HG03135 (cell line): ENCODE data around the gene DENND1A.

Experiments
- ATAC-seq: cut with Tn5 transposase; IDR thresholded peaks from one replicate; pipeline ENCODE4 v1.9.1; 2021; ENCODE audit warnings: mild to moderate bottlenecking, moderate library complexity; ENCODE audit not compliant: unreplicated experiment

Gene DENND1A

DNA sequence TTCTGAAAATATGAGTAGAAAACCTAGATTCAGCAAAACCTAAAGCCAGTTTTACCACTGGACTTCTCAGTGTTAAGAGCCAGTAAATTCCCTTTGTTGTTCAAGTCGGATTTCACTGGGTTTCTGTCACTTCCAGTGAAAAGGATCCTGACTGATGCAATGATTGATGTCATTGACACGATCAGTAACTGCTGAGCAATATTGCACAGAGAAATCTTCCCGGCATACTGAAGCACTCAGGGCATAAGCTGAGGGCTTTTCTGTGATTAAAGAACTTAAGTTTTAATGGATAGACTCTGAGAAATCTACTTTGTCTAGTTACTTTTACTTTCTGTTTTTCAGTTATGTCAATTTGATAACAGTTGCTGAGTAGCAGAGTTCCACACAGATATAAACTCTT, 61.9 kb downstream of the DENND1A start:
- no peak for ATAC-seq

DNA sequence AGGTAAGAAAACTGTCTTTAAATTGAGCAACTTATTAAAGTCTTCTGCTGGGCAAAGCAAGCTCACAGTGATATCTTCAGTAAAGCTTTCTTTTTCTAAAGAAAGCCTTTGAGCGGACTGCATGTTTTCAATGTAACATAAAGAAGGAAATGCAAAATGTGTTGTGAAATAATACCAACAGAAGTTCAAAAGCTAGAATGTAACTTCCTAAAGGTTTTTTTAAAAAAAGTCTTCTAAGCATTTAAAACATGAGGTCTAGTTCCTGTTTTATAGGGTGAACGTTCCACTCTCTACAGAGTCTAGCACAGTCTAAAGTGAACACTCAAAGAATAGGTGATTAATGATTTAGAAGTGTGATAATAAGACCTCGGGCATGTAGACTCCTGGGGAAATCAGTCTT, 62.9 kb downstream of the DENND1A start:
- ATAC-seq = no peak

DNA sequence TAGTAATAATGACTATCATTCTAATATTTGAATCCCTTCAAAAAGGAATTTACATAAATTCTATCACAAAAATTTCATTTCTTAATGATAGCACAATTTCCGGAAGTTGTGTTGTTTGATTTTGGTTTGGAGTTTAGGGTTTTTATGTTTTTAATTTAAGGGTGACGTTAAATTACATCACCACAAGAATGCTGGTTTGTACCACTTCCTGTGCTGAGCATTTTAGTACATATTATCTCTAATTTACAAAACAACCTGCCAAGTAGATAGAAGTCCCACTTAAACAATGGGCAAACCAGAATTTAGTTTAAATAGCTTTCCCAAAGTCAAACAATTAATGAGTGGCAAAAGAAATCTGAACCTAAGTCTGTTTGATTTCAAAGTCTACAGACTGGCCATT, 63.4 kb downstream of the DENND1A start:
- no peak for ATAC-seq

DNA sequence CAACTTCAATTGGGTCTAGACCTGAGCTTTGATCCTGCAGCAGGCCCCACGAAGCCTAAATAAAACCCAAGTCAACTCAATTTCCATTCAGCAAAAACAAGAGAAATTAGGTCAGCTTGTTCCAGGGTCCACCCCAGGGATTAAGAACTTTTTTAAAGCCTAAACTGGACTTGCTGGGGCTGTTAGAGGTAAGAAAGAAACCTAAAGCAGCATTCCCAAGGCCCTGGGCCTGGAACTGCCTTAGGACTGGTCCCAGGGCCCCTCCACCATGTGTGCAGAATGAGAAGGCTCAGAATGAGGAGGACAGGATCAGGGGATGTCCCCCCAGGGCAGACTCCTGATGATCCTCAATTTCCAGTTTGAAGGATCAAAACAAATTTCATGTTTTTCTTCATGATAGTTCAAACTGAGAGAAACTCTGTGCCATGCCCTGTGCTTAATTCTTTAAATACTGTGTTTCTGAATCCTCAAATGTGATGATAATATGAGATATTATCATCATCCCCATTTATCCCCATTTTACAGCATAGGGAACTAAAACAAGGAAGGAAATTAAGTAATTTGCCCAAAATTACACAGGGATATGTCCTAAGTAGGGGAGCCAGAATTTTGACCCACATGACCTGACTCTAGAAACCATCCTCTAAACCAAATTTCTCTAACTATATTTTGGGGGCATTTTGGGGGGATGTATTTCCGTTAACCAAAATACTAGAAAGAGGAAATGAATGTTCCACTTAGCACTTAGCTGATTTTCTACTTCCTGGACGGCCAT, 64.5 kb downstream of the DENND1A start:
- no peak for ATAC-seq

DNA sequence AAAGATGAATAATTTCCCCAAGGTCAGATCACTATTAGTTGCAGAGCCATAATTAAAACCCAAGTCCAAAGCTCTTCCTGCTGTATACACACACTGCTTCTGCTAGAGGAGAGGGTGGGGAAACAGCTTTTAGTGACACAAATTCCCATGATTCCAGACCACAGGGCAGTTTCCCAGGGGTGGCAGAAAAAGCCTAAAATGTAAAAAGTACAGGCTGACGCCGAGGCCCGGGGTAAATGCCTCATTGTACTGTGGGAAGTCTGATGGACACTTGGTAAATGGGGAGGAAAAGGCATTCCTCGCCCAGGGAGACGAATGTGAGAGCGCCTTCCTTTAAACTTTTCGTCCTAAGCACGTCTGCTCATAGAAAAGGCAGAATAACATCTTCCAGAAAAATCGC, 65.7 kb downstream of the DENND1A start:
- no peak for ATAC-seq

DNA sequence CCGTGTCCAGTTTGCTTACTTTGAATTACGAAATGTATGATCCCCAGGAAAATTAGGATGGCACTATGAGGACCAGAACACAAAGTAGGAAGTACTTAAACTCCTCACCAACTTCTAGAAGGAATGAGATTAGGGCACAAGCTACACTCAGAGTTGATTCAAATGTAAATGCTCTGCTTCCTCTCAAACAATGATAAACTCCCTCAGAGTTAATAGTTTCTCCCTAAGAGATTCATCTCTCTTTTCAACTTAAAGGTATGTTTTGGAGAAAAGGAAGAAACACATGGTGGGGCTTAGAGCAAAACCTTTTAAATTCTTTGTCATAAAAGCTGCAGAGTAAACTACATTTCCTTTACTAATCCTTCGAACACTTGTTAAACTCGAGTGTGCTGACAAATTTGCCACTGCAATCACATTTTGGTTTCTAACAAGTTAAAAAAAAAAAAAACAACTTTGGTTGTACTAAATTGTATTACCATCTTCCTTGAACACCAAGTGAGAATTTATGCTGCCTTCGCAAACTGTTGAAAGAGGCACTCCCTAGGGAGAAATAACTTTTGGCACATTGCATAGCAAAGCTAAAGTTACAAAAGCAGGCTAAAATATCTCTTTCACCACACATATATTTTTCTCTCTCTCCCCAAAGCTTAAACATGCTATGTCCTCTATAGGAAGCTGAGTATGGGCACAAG, 66.6 kb downstream of the DENND1A start:
- ATAC-seq = no peak

DNA sequence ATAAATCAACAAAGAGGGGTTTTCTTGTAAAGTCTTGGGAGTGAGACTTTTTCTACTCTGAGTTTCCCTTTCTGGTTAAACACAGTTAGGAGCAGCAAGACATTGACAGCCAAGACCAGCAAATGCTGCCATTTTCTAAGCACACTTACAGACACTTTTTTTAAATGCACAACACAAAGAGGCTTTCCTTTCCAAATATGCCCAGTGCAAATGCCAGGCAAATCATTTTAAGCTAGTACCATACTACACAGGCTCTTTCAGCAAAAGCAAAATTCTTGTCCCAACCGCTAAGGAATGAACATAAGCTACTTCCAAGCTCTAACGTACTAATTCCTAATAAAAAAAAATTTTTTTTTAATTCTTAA, 68.2 kb downstream of the DENND1A start:
- ATAC-seq = no peak

DNA sequence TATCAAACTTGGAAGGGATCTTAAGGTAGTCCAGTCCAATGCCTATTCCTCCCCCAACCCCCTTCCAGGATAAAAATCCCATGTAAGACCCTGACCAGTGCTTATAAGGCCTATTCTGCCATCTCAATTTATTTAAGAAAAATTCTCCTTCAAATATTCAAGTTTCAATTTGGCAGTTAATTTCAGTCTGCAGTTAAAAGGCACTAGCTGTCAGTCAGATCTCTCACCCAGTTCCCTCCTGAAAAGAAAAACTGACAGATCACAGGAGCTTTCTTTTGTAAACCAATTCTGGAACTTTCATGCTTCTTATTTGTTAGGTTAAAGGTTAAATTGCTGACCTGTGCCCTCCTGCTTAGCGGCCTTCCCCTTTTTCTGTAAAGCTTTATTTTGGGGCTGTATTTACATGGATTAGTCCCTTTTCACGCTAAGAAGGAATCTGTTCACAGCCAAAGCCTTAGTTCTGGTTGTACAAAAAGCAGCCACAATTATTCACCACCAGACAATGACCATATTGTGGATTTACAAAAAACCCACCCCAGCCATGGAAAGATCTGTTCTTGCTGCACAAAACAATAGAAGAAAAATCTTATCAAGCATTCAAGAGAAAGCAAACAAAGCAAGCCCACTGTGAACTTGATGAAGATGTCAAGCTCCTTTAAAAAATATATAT, 68.7 kb downstream of the DENND1A start:
- ATAC-seq = no peak

DNA sequence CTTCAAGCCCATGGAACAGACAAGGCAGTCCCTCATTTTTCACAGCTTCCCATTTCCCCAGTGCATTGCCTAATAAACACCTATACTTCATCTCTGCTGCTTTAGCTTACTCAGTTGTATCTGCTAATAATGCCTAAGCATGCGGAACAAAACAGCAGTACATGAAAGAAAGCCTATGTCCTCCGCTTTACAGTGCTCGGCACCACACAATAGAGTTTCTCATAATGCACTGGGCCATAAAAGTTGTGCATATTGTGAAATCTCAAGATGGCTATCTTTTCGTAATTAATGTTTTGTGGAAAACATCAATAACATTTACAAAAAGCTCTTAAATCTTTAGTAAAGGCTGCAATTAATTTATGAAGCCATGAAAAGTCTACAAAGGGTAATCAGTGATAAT, 69.3 kb downstream of the DENND1A start:
- no peak for ATAC-seq

DNA sequence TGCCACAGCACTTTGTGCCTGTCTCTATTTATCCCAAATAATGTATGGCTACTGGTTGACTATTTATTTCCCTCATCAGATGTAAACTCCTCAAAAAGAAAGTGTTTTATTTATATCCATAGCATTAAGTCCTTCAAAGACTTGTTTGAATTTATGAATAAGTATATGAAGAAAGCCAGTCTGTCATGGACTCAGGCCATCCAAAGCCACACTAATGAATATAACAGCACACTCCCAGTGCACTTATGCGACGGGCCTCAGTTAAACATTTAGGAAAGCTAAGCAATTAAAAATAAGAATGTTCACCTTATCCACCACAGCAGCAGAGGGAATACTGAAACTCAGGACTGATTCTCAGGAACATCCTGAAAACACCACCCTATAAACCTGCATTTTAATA, 77.5 kb downstream of the DENND1A start:
- no peak for ATAC-seq

DNA sequence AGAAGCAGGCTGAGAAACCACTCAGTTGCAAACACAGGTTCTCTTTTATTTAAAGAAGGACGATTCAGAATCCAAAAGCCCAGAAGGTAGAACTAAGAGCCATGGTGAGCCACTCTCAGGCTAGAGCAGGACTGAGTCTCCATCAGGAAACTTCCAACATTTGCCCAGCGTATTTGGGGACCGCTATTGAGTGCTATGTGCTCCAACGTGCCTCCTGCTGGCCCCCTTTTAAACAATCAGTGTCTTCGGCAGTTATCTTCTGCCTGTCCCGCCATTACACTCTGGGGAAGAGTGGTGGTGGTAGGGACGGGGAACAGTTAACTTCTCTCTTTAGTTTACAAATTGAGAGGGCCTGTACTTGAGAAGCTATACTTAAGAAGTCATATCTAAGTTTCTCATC, 78.1 kb downstream of the DENND1A start:
- ATAC-seq = no peak

DNA sequence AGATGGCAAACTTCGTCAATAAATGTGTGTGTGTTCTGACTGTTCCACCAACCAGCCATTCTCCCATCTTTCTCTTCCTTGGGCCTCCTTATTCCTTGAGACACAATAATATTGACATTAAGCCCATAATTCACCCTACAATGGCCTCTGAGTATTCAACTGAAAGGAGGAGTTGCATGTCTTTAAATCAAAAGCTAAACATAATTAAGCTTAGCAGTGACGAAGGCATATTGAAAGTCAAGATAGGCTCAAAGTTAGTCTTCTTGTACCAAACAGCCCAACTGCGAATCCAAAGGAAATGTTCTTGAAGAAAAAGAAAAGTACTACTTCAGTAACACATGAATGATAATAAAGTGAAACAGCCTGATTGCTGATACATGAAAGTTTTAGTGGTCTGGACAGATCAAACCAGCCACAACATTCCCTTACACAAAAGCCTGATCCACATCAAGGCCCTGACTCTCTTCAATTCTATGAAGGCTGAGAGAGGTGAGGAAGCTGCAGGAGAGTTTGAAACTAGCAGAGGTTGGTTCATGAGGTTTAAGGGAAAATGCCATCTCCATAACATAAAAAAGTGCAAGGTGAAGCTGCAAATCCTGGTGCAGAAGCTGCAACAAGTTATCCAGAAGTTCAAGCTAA, 81.4 kb downstream of the DENND1A start:
- no peak for ATAC-seq

DNA sequence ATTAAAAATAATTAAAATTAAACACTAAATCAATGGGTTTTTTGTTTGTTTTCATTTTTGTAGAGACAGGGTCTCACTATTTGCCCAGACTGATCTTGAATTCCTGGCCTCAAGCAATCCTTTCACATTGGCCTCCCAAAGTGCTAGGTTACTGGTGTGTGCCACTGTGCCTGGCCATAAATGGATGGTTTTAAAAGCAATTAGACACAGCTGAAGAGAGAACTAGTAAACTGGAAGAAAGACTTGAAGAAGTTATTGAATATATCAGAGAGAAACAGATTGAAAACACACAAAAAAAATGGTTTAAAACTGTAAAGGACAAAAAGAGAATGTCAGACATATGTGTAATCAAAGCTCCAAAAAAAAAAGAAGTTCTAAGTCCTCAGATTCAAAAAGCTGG, 83.0 kb downstream of the DENND1A start:
- no peak for ATAC-seq

DNA sequence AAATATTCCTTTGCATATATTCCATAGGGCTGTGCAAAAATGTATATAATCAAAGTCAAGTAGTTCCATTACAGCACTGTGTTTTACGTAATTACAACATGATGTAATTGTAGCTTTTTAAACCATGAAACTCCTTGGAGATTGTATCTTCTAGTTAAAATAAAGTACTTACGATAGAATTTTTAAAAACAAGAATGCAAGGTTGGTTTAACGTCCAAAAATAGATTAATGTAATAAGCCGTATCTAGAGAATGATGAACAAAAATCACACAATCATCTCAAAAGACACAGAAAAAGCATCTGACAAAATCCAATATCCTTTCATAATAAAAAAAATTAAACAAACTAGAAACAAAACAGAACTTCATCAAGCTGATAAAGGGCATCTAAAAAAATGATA, 86.2 kb downstream of the DENND1A start:
- ATAC-seq = no peak

DNA sequence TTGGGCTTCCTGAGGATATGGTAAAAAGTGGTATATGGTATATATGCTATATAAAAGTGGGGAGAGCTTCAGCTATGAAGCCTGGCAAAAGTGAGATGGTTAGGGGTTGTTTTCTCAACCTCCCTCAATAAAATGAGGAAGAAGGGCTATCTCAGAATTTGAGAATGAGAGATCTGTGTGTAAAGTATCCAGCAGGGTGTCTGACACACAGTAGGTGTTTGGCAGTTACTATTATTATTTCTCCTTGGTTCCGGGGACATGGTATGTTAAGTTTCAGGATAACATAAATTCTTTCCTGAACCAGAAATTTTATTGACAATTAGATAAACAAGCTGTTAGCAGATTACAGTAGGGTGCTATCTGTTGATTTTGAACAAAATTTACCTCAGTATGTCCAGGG, 94.1 kb downstream of the DENND1A start:
- no peak for ATAC-seq

DNA sequence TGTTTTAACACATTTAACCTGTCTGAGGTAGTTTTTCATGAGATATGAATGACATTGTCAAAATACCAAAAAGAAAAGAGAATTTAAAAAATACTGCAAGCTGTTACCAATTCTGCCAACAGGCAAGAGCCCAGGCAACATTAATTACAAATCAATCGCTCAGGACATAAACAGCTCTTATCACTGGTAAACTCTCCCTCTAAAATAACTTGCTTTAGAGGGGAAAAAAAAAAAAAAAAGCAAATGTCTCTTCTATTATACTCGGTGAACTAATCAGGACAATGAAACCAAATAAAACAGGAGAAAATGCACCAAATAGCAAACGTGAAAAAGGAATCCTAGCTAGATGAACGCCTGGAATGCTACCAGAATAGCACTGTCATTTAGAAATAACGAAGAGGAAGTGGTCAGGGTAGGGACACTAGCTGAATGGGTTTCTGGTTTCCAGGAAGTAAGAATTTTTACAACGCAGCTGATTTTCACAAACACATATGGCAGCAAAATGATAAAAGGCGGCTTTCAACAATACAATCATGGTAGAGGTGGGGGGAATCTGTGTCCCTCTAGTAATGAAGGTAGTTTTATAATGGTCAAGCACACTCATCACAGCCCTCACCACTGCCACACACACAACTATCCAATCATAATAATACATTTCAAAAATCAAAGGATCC, 94.9 kb downstream of the DENND1A start:
- no peak for ATAC-seq

DNA sequence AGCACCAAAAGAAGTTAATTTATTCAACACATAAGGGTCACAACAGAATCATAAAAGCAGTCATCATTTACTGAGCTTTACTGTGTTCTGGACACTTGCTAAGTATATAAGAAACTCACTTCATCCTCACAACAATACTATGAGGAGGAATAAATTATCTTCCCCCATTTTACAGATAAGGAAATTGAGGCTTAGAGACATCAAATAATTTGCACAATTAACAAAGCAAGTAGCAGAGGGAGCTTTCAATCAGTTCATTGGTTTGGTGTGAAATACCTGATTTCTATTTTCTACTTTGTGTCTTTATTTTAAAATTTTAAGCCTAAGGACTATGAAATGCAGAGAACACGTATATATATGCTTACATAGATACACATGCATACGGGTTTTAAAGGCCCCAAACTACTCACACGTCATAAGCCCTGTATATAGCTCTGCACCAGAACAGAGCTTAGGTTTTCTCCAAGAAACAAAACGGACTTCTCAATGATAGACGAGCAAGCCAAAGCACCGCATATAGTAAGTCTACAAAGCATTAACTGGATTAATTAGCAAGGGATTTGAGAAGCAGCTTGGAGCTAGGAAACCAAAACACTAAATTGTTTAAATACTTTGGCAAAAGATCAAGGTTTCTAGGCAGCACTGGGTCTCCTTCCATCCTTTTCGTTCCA, 95.6 kb downstream of the DENND1A start:
- no peak for ATAC-seq

DNA sequence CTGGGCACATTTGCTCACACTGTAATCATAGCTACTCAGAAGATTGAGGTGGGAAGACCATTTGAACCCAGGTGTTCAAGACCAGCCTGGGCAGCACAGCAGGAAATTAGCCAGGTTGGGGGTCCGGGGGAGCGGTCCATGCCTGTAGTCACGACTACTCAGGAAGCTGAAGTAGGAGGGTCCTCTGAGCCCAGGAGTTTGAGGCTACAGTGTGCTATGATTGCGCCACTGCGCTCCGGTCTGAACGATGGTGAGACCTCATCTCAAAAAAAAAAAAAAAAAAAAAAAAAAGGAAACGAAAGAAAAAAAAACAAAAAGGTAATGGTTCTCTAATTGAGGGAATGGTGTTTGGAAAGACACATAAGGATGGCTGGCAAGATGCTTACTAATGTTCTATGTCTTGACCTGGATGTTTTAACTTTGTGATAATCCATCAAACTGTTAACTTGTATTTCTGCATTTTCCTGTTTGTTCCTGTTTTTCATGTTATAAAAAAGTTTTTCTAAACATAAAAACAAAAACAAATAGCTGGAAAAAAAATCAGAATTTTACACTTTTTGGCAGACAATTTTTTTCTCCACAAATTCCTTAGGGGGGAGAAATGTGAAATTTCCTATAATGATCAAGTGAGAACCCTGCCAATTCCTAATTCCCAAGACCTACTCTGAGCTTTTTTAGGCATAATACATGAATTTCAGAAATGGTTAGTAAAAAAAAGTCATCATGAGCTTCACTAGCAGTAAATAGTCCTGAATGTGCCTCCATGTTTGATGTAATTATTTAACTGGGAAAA, 96.9 kb downstream of the DENND1A start:
- no peak for ATAC-seq

DNA sequence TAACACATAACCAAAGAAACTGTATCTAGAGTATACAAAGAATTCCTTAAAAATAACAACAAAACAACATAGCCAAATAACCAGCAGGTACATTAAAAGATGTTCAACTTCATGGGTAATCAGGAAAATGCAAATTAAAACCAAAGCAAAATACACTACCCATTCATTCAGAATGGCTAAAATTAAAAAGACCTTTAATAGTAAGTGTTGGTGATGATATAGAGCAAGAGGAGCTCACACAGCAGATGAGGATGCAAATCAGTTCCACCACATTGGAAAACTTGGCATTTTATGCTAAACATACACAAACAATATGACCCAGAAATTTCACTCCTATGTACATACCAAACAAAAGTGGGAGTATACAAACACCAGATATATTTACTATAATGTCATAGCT, 97.8 kb downstream of the DENND1A start:
- no peak for ATAC-seq

DNA sequence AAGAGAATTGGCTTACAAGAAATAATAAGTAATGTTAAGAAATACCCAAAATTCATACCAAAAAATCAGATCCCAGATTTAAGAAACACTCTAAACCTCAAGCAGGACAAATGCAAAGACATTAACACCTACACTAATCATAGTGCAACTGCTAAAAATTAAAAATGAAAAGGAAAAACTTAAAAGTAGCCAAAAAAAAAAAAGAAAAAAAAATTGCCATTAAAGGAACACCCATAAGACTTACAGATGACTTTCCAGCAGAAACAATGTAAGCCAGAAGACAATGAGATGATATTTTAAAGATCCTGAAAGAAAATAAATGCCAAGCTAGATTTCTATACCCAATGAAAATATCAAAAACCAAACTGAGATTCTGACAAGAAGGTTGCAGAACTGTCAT, 101.5 kb downstream of the DENND1A start:
- ATAC-seq = no peak
